DMS 273 (cell line): ENCODE results near the gene TMEM132C.

ENCODE experiments used
- DNase-seq: peaks from one replicate; lab custom pipeline; 2025; ENCODE audit not compliant: unreplicated experiment; lab: John Stamatoyannopoulos, UW

The TMEM132C gene

GRCh38 chr12:128402486-128403243 lies 135.7 kb downstream of the TMEM132C start:
- DNase-seq: no peak

GRCh38 chr12:128408669-128409068 lies 141.7 kb downstream of the TMEM132C start:
- no peak for DNase-seq

DNA sequence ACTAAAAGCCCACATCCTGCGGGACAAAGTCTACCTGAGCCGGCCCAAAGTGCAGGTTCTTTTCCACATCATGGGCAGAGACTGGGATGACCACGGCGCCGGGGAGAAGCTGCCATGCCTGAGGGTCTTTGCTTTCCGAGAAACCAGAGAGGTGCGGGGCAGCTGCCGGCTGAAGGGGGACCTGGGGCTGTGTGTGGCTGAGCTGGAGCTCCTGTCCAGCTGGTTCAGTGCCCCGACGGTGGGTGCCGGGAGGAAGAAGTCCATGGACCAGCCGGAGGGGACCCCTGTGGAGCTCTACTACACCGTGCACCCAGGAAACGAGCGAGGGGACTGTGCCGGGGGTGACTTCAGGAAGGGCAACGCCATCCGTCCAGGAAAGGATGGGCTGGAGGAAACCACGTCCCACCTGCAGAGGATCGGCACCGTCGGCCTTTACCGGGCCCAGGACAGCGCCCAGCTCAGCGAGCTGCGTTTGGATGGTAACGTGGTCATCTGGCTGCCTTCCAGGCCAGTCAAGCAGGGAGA lies 148.1 kb downstream of the TMEM132C start:
- no peak for DNase-seq

DNA sequence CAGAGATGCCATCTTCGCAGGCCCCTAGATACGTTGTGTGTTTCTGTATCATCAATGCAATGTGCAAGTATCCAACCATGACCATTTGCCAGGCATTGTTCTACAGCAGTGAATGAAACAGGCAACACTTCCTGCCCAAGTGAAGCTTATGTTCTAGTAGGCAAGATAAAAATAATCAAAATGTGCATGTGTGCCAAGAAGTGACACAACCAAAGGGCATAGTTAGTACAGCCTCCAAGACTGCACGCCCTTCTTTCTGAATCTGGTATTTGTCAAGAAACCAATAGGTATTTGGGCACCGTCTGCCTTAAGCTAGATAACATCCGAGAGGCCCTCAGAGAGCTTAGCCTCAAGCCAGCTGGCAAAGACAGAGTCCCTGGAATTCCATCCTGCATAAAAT lies 152.0 kb downstream of the TMEM132C start:
- DNase-seq: no peak

GRCh38 chr12:128420163-128420562 lies 153.2 kb downstream of the TMEM132C start:
- no peak for DNase-seq

DNA sequence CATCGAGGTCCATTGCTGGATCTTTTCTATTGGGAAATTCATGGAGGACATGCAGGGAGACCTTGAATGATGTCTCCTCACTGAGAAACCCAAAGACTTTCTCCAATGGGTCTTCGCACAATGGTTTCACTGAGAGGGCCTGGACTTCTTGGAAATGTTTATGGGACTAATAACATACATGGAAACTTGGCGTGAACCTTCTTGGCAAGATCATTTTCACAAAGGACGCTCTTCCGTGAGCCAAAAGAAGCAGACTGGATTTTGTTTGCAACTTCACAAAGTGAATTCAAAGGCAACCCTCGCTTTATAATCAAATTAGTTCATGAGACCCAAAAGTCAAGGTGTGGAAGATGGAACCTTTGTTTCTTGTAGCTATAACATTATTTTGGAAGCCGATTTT lies 154.4 kb downstream of the TMEM132C start:
- DNase-seq: no peak

DNA sequence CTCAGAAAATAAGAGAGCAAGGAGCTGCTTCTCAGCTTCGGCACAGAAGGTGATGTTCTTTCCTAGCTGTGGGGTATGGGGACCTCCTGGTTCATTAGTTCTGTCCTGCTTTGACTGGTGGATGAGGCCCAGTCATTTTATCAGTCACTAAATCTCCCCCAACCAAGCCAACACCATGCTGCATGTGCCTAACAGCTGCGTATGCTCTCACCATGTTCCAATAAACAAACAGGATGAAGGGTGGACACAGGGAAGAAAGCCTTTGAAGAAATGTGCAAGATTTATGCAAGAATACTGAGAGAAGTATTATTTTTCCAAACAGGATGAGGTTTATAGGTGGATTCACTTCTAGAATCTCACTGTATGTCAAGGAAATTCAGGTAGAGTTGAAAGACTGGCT lies 156.2 kb downstream of the TMEM132C start:
- DNase-seq: no peak

GRCh38 chr12:128424931-128425431 lies 158.0 kb downstream of the TMEM132C start:
- no peak for DNase-seq

DNA sequence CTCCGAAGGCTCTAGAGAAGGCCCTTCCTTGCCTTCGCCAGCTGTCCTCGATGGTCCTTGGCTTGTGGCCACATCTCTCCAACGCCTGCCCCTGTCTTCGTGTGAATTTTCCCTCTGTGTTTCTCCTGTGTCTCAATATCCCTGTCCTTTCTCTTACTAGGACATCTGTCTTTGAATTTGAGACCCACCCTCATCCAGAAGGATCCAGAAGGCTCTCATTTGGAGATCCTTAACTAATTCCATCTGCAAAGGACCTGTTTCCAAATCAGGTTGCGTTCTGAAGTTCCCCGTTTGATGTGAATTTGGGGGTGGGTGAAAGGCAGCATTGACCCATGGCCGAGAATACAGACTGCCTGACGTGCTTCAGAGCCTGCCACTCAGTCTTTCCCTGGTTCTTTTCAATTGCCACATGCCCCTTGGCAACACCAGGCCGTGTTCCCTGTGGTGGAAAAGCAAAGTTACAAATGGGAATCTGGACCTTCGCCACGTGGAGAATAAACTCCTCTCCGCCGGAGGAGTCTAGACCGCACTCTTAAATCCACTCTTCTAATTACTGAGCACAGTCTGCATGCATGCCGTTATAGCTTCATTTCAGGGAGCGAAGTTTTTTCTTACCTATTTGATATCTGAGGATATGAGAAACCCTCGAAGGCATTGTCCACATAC lies 158.8 kb downstream of the TMEM132C start:
- no peak for DNase-seq

- DNase-seq: no peak
Observed at GRCh38 chr12:128426511-128426910, 159.5 kb downstream of the TMEM132C start.

DNA sequence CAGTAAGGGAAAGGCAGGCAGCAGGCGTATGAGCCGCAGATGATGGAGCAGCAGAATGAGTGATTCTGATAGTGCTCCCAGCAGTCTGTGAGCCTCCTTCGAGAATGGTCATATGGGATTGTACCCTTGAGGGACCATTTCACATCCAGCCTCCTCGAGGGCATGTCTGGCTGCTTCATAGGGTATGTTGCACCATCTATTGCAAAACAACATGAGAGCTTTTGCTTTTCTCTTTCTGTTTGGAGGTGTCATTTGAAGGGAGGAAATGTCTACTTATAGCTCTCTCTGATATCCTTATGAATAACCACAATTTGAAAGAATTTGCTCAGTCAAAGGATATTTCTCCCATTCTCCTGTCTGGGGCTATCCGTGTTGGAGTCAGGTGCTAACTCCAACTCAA lies 172.8 kb downstream of the TMEM132C start:
- DNase-seq: no peak

DNA sequence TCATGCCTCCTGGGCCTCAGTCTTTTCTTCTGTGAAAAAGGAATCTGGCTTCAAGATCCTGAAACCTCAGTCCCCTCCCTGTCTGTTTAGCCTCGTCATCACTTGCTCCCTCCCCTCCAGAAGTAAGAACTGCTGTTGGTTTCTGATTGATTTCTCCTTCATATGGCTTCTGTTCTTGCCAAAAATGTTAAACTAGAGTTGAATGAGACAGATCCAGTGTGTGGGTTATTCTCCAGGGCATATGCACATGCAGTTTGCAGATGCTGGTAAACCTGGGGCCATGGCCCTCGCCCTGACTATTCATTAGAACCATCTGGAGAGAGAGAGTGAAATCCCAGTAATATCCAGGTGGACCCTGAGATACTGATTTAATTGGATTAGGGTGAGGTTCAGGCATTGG lies 175.1 kb downstream of the TMEM132C start:
- peak; percentile 32 for DNase-seq

DNA sequence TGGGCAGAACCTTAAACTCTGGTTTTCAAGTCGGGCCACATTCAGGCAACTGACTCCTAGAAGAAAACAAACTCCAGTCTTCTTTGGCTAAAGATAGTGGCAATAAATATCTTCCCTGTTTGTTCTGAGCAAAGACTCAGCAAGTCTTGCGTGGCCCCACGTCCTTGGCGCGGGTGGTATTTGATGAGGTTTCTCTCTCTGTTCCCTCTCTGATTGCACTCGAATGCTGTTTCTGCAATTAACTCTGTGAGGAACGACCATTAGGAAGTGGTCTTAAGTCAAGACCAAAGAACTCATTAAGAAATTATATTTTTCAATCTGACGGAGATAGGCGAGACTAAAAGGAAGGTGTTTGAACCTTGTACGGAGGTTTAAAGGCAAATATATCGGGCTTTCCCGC lies 177.6 kb downstream of the TMEM132C start:
- no peak for DNase-seq

- DNase-seq: no peak
Observed at GRCh38 chr12:128445415-128446127, 178.6 kb downstream of the TMEM132C start.

- DNase-seq: peak; percentile 2
Observed at GRCh38 chr12:128449146-128449894, 182.3 kb downstream of the TMEM132C start.

GRCh38 chr12:128450810-128451209 lies 183.8 kb downstream of the TMEM132C start:
- DNase-seq: no peak

DNA sequence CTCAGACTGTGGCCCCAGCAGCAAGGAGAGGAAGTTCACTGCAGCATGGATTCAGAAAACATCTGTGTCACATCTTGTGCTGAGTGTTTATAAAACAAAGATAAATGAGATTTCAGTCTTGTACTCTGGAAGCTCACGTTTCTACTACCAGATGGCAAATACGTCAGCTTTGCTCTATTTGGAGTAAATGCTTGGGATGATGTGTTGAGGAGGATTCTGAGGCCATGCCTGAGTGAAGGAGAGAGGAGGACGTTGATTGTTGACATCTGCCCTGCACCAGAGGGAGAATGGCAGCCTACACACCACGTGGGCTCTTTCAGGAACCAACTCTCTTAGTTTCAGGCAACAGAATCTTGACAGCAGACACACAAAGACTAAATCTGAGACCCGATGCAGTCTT lies 188.9 kb downstream of the TMEM132C start:
- peak; percentile 30 for DNase-seq

DNA sequence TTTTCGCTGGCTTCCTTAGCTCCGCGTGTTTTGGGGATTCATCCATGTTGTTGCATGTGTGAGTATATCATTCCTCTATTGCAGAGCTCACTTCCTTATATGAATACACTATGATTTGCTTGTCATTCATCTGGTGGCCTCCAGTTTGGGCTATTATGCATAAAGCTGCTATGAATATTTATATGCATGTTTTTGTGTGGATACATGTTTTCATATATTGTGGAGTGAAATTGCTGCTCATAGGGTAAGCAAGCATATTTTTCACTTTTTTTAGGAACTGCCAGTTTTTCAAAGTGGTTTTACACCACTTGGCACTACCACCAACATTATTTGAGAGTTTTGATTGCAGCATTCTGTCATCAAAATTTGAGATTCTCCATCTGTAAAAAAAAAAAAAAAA lies 190.0 kb downstream of the TMEM132C start:
- DNase-seq: no peak

GRCh38 chr12:128458301-128458974 lies 191.5 kb downstream of the TMEM132C start:
- no peak for DNase-seq

GRCh38 chr12:128459067-128459466 lies 192.1 kb downstream of the TMEM132C start:
- DNase-seq: no peak
